Stimulated activated naive CD8-positive, alpha-beta T cell treated with anti-CD3 and anti-CD28 coated beads, Interleukin-15, Interleukin-2, amounts not matched to agents 100 U/mL and 50 U/mL, for 24 hours (primary cell): Measurements from ENCODE around the gene GAS2L3.
A peak's percentile ranks its signal among the peaks of the same experiment; 100 is the strongest.

Source experiments
- ATAC-seq: fragments of 150-1000 bp; cut with Tn5 transposase; one replicate; pipeline ENCODE4 v1.10.0; 2021
- DNase-seq: peaks from one replicate; pipeline ENCODE4 v3.0.0; 2021

Gene GAS2L3

GRCh38 chr12:100661300-100661951 is 87.9 kb downstream of the GAS2L3 start:
- no peak for DNase-seq
- ATAC-seq = no peak

- DNase-seq (no peak), ATAC-seq (no peak)
These were observed 93.1 kb downstream of the GAS2L3 start for GRCh38 chr12:100666588-100666987.

GRCh38 chr12:100668945-100669536 is 95.6 kb downstream of the GAS2L3 start:
- DNase-seq (peak; percentile 64), ATAC-seq (peak; percentile 60)

- DNase-seq (no peak), ATAC-seq (no peak)
These were observed 96.4 kb downstream of the GAS2L3 start for GRCh38 chr12:100669922-100670321.

DNA sequence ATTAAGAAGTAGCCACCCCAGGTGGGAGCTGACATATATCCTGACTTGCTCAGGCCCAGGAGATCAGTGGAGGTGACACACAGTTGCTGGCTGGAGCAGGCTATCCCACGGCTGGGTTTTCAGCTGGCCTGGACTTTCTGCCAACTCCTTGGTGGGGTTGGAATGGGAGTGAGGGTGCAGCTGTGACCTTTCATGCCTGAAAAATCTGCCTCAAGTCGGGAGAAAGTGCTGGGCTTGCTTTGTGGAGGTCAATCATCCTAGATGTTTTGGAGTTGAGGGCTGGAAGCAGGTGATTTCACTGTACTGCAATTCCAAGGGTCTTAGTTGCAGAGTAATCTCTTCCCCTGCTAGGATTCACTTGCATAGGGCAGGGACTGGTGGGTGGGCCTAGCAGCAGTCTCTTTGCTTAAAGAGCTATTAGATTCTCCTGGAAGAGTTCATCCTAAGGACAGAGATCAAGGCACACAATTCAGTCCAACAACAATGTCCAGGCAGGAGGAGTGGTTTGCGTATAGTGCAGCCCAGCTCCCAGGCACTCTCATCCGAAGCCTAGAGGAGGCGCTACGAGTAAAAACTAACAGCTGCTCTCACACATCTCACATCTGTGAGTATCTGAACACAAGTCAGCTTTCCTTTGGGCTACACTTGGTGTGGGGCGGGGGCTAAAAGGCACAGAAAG is 98.1 kb downstream of the GAS2L3 start:
- DNase-seq (no peak), ATAC-seq (no peak)

DNA sequence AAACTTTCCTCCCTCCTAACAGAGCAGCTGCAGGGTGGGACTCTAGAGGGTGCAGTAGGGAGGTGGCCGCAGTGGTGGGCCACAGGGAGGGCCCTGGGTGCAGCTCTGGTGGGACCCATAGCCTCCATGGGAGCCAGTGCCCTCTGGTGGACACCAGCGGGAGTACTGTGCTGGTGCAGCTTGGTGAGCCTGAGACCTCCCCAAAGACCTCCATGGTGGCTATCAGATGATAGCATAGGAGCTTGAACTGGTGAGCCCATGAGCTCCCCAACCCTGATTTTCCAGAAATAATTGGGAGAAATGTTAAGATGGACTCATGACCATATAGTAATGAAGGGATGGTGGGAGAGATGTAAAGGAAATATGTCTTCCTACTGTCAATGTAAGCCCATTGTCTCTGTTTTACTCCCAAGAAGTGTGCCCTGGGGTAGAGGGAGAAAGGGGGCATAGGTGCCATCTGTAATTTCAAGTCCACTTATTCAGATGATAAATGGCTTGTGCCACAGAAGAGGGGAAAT is 98.7 kb downstream of the GAS2L3 start:
- DNase-seq (peak; percentile 53), ATAC-seq (peak; percentile 73)

GRCh38 chr12:100674036-100674888 is 100.8 kb downstream of the GAS2L3 start:
- no peak for ATAC-seq
- DNase-seq = no peak
